ENCODE measurements around the gene PAN2.

The PAN2 gene

GRCh38 chr12:56315622-56316473 is 18.0 kb downstream of the PAN2 start, which contains the start of gene CNPY2:
Gene CNPY2 (minus strand): TSS chr12:56315988. CDS start chr12:56315217, 771 bp downstream.
- FAIRE-seq: peak; percentile 97

DNA sequence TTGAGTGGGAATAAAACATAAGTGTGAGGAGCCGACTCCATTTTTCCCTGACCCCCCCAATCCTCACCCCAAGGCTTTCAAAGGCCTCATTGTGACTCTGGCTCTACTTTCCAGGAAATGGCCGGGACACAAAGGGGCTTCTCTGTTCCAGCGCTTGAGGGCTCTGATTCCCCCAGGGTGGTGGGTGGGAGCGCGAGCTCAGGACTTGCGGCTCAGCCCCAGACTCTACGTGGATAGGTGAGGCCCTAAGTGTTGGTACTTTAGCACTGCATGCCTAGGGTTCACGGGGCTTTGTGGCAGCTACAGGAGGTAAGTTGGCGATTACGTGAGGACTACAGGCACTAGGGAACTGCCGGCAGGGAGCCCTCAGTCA is 18.6 kb downstream of the PAN2 start:
- TF ChIP-seq POU2F2 (IDR thresholded peaks at IDR 0.05; ENCODE audit: low read depth, low read length): no peak
- TF ChIP-seq TAF1 (IDR thresholded peaks at IDR 0.05; ENCODE audit: low read depth, low read length): no peak
- no peak for TF ChIP-seq PAX5 (IDR thresholded peaks at IDR 0.05; ENCODE audit: insufficient read depth, low read length, severe bottlenecking)
- TF ChIP-seq POLR2A (IDR thresholded peaks at IDR 0.05; ENCODE audit: low read depth, low read length): no peak
- TF ChIP-seq POLR2AphosphoS5 (IDR thresholded peaks at IDR 0.05; ENCODE audit: low read depth, low read length): no peak
- TF ChIP-seq SPI1 (IDR thresholded peaks at IDR 0.05; ENCODE audit: low read depth, low read length): no peak
- DNase-seq (ENCODE audit: insufficient read length, low spot score): no peak
- FAIRE-seq: peak; percentile 50

More at GRCh38 chr12:56315622-56316473, 18.0 kb downstream of the PAN2 start, which contains the start of gene CNPY2:
- peak; percentile 94 for DNase-seq (ENCODE audit: insufficient read length, low spot score)
- TF ChIP-seq TAF1 (IDR thresholded peaks at IDR 0.05; ENCODE audit: low read depth, low read length): peak; percentile 79
- TF ChIP-seq POLR2A (IDR thresholded peaks at IDR 0.05; ENCODE audit: low read depth, low read length): peak; percentile 87
- peak; percentile 88 for TF ChIP-seq POLR2AphosphoS5 (IDR thresholded peaks at IDR 0.05; ENCODE audit: low read depth, low read length)
- no peak for TF ChIP-seq PAX5 (IDR thresholded peaks at IDR 0.05; ENCODE audit: insufficient read depth, low read length, severe bottlenecking)
- 0 out of 2 replicates have a peak, but pooled peaks have one; percentile 41 for TF ChIP-seq POU2F2 (IDR thresholded peaks at IDR 0.05; ENCODE audit: low read depth, low read length)
- TF ChIP-seq SPI1 (IDR thresholded peaks at IDR 0.05; ENCODE audit: low read depth, low read length): no peak

GRCh38 chr12:56311003-56311402 is 22.8 kb downstream of the PAN2 start:
- no peak for TF ChIP-seq TAF1 (IDR thresholded peaks at IDR 0.05; ENCODE audit: low read depth, low read length)
- peak; percentile 51; the same call in 1 of the 2 replicates for TF ChIP-seq POLR2A (IDR thresholded peaks at IDR 0.05; ENCODE audit: low read depth, low read length)
- peak; percentile 27; the same call in 1 of the 2 replicates for TF ChIP-seq POLR2AphosphoS5 (IDR thresholded peaks at IDR 0.05; ENCODE audit: low read depth, low read length)
- no peak for TF ChIP-seq SPI1 (IDR thresholded peaks at IDR 0.05; ENCODE audit: low read depth, low read length)
- TF ChIP-seq POU2F2 (IDR thresholded peaks at IDR 0.05; ENCODE audit: low read depth, low read length): no peak
- DNase-seq (ENCODE audit: insufficient read length, low spot score) (no peak), FAIRE-seq (no peak)

DNA sequence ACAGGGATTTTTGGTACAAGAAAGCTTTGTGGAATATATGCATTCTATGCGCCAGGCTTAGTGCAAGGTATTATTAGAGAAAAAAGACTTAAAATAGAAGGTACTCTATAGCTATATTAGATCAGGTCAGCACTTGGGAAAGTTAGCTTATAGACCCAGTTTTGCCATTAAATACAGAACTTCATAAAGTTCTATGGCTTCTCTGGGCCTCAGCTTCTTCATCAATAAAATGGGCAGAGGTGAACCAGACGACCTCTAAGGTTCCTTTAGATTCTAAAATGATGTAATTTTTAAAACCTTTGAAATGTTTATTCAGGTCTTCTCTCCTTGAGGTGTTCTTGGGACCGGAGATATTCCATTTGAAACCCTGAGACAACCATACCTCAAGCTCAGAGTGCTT is 25.1 kb downstream of the PAN2 start:
- TF ChIP-seq SPI1 (IDR thresholded peaks at IDR 0.05; ENCODE audit: low read depth, low read length): no peak
- no peak for TF ChIP-seq POLR2AphosphoS5 (IDR thresholded peaks at IDR 0.05; ENCODE audit: low read depth, low read length)
- no peak for TF ChIP-seq PAX5 (IDR thresholded peaks at IDR 0.05; ENCODE audit: insufficient read depth, low read length, severe bottlenecking)
- no peak for TF ChIP-seq POU2F2 (IDR thresholded peaks at IDR 0.05; ENCODE audit: low read depth, low read length)
- TF ChIP-seq TAF1 (IDR thresholded peaks at IDR 0.05; ENCODE audit: low read depth, low read length): no peak
- TF ChIP-seq POLR2A (IDR thresholded peaks at IDR 0.05; ENCODE audit: low read depth, low read length): no peak
- DNase-seq (ENCODE audit: insufficient read length, low spot score): no peak
- no peak for FAIRE-seq

GRCh38 chr12:56307221-56307965 is 26.4 kb downstream of the PAN2 start:
- TF ChIP-seq TAF1 (IDR thresholded peaks at IDR 0.05; ENCODE audit: low read depth, low read length) (no peak), POLR2A (IDR thresholded peaks at IDR 0.05; ENCODE audit: low read depth, low read length) (no peak), PAX5 (IDR thresholded peaks at IDR 0.05; ENCODE audit: insufficient read depth, low read length, severe bottlenecking) (no peak), SPI1 (IDR thresholded peaks at IDR 0.05; ENCODE audit: low read depth, low read length) (no peak), POLR2AphosphoS5 (IDR thresholded peaks at IDR 0.05; ENCODE audit: low read depth, low read length) (no peak), POU2F2 (IDR thresholded peaks at IDR 0.05; ENCODE audit: low read depth, low read length) (no peak)
- FAIRE-seq: no peak

DNA sequence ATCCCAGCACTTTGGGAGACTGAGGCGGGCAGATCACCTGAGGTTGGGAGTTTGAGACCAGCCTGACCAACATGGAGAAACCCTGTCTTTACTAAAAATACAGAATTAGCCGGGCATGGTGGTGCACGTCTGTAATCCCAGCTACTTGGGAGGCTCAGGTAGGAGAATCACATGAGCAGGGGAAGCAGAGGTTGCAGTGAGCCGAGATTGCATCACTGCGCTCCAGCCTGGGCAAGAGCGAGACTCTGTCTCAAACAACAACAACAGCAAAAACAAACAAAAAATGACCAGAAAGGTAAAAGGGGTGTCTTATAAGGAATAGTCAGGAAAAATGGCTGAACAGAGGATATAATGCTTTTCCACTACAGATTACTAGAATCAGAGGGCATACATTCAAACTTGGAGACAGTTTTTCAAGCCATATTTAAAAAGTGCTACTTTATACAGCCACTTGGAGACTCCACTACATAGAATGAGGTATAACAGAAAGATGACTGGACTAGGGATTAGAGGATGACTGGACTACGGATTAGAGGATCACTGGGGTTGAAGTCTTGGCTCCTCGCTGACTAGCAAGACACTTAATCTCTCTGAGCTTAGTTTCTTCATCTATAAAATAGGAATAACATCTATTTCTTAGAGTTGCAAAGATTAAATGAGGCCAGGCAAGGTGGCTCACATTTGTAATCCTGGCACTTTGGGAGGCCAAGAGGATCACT is 28.8 kb downstream of the PAN2 start:
- FAIRE-seq (no peak), DNase-seq (ENCODE audit: insufficient read length, low spot score) (no peak)
- no peak for TF ChIP-seq SPI1 (IDR thresholded peaks at IDR 0.05; ENCODE audit: low read depth, low read length)
- no peak for TF ChIP-seq POLR2A (IDR thresholded peaks at IDR 0.05; ENCODE audit: low read depth, low read length)
- no peak for TF ChIP-seq POLR2AphosphoS5 (IDR thresholded peaks at IDR 0.05; ENCODE audit: low read depth, low read length)
- no peak for TF ChIP-seq TAF1 (IDR thresholded peaks at IDR 0.05; ENCODE audit: low read depth, low read length)
- no peak for TF ChIP-seq POU2F2 (IDR thresholded peaks at IDR 0.05; ENCODE audit: low read depth, low read length)
- TF ChIP-seq PAX5 (IDR thresholded peaks at IDR 0.05; ENCODE audit: insufficient read depth, low read length, severe bottlenecking): no peak

More at GRCh38 chr12:56307221-56307965, 26.4 kb downstream of the PAN2 start:
- no peak for DNase-seq (ENCODE audit: insufficient read length, low spot score)

GRCh38 chr12:56304276-56304675 is 29.5 kb downstream of the PAN2 start:
- DNase-seq (ENCODE audit: insufficient read length, low spot score) (no peak), FAIRE-seq (no peak)
- TF ChIP-seq POU2F2 (IDR thresholded peaks at IDR 0.05; ENCODE audit: low read depth, low read length): no peak
- TF ChIP-seq PAX5 (IDR thresholded peaks at IDR 0.05; ENCODE audit: insufficient read depth, low read length, severe bottlenecking): no peak
- TF ChIP-seq POLR2A (IDR thresholded peaks at IDR 0.05; ENCODE audit: low read depth, low read length): no peak

- DNase-seq (ENCODE audit: insufficient read length, low spot score) (no peak), FAIRE-seq (no peak)
- TF ChIP-seq SPI1 (IDR thresholded peaks at IDR 0.05; ENCODE audit: low read depth, low read length) (no peak), POU2F2 (IDR thresholded peaks at IDR 0.05; ENCODE audit: low read depth, low read length) (no peak), POLR2AphosphoS5 (IDR thresholded peaks at IDR 0.05; ENCODE audit: low read depth, low read length) (no peak), POLR2A (IDR thresholded peaks at IDR 0.05; ENCODE audit: low read depth, low read length) (no peak), PAX5 (IDR thresholded peaks at IDR 0.05; ENCODE audit: insufficient read depth, low read length, severe bottlenecking) (no peak), TAF1 (IDR thresholded peaks at IDR 0.05; ENCODE audit: low read depth, low read length) (no peak)
Observed at GRCh38 chr12:56300644-56301464, 32.9 kb downstream of the PAN2 start.

All from GM12891 (cell line).